Fibroblast of villous mesenchyme (primary cell): ENCODE data around the gene AKT2. TPM values are rescaled to one million over a fixed set of nuclear protein-coding genes. Genes with fewer than 3 reads are reported as not detected.

Experiments
- DNase-seq: peaks from one replicate; pipeline ENCODE4 v3.0.0-alpha.2; 2010; ENCODE audit warnings: low read depth
- H3K4me3 ChIP-seq: 2 replicates; pipeline ENCODE4 v1.5.1; 2011; ENCODE audit warnings: low read depth, mild to moderate bottlenecking, low read length
- total RNA-seq: library from RNA; depleted of rRNA; stranded (reverse); fragments of >200 nt; gene quantifications from 2 replicates; pipeline ENCODE4 v1.2.3, GENCODE V29; 2012
- TF ChIP-seq, protein P1 (sequence below): IDR thresholded peaks from 2 replicates; pipeline ENCODE4 v1.5.1; 2012; ENCODE audit warnings: low read depth, mild to moderate bottlenecking, low read length; ENCODE audit not compliant: insufficient read depth

AKT2 gene
- total RNA-seq, 1 donor = 142 TPM

DNA sequence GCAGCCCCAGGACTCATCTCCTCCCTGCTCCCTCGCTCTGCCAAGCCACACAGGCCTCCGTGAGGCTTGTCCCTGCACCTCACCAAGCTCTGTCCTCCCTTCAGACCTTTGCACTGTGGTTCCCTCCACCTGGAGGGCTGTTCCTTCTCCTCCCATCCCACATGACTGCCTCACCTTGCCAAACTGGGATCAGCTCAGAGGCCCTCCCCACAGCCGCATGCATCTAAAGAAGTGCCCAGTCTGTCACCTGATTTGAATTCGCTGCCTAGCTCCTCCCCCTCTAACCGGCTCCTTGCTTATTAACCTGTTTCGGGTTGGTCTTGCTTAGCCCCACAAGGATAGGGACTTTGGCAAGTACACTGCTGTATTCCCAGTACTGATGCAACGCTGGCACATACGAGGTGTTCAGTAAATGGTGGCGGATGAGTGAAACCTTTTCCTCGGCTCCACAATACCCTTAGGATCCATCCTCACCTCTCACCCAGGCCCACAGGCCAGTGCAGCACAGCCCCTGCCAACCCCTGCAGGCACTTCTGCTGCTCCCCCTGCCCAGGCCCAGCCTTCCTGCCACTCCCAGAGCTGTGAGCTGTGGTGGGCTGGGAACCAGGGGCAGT lies 4.4 kb downstream of the AKT2 start:
- DNase-seq = no peak
- no peak overlapping the region for H3K4me3 ChIP-seq
- TF ChIP-seq, protein P1, sequence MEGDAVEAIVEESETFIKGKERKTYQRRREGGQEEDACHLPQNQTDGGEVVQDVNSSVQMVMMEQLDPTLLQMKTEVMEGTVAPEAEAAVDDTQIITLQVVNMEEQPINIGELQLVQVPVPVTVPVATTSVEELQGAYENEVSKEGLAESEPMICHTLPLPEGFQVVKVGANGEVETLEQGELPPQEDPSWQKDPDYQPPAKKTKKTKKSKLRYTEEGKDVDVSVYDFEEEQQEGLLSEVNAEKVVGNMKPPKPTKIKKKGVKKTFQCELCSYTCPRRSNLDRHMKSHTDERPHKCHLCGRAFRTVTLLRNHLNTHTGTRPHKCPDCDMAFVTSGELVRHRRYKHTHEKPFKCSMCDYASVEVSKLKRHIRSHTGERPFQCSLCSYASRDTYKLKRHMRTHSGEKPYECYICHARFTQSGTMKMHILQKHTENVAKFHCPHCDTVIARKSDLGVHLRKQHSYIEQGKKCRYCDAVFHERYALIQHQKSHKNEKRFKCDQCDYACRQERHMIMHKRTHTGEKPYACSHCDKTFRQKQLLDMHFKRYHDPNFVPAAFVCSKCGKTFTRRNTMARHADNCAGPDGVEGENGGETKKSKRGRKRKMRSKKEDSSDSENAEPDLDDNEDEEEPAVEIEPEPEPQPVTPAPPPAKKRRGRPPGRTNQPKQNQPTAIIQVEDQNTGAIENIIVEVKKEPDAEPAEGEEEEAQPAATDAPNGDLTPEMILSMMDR = no peak

DNA sequence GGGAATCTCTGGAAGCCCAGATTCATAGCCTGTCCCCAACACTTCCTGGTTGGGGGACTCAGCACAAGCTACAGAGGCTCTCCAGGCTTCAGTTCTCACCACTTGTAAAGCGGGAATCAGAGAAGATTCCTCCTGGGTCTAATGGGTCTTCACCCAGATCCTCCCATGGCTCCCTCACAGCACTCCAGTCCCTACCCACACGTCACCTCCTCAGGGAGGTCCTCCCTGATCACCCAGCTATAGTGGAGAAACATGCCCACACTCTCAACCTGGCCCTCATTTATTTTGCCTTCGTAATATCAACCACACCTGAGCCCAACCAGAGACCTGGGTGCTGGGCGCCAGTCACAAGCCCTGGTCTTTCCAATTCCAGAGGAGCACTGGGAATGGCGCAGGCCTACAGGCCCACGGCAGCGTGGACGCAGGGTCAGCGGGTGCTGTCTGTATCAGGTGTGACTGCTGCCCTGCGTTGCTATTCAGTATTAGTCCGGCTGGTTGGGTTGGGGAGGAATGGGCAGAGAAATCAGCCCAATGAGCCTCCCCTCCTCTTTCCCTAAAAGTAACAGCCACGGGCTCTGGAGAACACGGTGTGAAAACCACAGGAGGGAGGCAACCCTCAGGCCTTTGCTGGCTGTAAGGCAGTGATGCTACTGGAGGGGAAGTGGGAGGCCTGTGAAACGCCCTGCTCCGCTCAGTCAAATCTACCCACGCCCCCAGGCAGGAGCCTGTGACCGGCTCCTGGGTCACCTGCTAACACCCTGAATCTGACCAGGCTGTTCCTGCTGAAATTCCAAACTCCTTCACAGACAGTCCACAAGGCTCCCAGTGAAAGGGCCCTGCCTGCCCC lies 5.2 kb downstream of the AKT2 start:
- TF ChIP-seq, protein P1 = no peak
- no peak overlapping the region for H3K4me3 ChIP-seq
- DNase-seq = no peak

DNA sequence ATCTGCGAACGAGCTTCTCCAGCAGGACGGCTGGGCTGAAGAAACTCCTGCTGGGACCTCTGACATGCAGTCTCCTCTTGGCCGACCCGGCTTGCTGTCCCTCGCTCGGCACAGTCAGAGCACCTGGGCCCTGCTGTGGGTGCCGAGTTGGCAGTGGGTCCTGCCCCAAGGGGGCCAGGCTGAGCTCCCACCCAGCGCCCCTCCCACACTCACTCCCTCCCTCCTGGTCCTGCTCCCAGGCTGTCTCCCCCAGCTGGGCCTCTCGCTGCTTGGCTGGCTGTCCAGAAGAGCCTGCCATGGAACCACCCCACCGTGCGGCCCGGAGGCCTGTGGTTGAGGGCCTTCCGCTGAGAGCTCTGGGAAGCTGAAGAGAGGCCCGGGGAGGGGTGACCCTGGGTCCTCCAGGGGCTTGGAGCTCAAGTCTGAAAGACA lies 6.0 kb downstream of the AKT2 start:
- peak; percentile 78 for DNase-seq
- H3K4me3 ChIP-seq = peak overlapping the region; percentile 37
- TF ChIP-seq, protein P1 = no peak

DNA sequence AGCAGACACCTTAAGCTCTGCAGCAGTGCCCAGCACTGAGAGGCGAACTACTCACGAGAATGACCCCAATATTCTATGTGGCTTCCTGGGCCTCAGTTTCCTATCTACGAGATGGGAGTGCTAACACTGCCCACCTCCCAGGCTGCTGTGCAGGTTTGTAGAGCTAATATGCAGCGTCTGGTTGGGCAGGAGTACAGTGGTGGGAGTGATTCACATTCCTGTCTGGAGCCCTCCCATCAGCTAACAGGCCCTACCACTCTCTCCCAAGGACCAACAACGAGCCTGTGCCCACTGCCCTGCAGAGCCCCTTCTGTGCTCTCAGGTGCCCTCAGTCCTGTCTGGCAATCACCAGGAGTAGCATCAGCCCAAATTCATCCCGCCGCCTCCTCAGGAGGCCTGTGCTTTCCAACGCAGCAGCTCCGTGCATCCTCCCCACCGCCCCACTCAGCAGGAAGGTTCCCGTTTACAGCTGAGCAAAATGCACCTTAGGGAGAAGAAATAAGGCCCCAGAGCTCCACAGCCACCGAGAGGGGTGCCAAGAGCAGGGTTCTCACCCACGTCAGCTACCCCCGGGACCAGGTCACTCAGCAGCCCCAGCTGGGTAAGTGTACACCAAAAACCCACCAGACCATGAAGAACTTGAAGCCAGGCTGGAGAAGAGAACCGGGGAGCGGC lies 6.6 kb downstream of the AKT2 start:
- DNase-seq = no peak
- H3K4me3 ChIP-seq = peak overlapping the region; percentile 37
- TF ChIP-seq, protein P1 = no peak

DNA sequence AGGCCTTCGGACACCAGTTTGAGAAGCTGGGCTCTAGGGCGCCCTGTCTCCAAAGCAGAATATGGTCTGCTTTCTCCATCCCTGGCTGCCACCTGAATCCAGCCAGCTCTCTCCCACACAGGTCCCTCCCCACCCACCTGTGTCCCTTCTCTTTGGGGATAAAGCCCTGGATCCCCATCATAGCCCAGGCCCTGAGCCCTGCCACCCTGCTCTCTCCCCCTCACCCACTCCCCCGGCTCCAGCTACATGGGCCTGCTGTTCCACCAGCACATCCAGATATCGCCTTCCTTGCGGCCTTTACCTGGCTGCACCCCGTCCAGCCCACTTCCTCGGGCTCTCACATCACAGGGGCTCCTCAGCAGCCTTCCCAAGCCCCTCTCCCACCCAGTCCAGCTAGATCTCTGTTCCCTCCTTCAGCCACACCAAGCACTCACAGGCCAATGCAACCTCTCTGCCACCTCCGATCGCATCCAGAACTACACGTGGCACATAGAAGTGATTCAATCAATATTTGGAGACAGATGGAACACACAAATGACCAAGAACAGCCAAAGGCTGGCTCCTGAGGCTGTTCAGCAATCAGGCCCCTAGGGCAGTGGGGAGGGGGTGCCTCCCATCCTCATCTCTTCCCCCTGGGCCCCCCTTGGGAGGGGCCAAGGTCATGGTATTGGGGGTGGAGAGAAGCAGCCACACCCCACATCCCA lies 7.6 kb downstream of the AKT2 start:
- no peak for DNase-seq
- H3K4me3 ChIP-seq = no peak overlapping the region
- TF ChIP-seq, protein P1 = no peak
